DMS79 treated with DMSO at 0.1 percent for 48 hours (cell line): ENCODE data around the gene XPO4.

Experiments
- DNase-seq: peaks from one replicate; lab custom pipeline; 2025; lab: John Stamatoyannopoulos, UW

Gene XPO4

DNA sequence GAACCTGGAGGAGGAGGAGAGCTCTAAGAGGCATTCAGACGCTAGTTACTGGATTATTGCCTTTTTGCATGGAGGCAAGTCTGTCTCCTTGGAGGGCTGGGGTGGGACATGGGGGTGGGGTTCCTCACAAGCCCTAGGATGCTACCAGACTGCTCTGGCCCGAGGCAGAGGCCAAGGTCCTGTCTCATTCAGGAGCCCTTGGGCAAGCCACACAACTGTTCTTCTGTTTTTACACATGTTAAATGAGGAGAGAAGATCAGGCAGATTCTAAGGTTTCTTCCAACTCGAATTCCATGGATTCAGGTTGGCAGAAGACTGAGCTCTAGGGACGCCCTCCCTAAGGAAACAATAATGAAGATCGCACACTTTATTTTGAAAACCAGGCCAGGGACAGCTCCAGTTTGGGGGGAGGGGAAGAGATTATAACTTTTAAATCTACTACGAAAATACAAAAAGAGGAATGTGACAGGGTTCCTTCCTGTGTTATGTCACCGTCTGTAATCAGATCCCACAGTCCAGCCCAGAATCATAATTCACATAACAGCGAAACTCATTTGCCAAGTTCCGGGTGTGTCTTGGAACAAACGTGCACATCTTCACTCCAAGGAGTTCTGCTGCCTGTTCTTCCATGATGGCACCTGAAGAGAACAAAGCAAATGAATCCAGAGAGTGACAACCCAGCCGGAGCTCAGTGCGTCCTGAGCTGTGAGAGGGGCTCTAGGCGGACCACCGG lies 173.8 kb downstream of the XPO4 start:
- no peak for DNase-seq

- DNase-seq: no peak
Measured at GRCh38 chr13:20727856-20728255, 174.7 kb downstream of the XPO4 start.
